ENCODE measurements around the gene PRR23E.

PRR23E gene, protein sequence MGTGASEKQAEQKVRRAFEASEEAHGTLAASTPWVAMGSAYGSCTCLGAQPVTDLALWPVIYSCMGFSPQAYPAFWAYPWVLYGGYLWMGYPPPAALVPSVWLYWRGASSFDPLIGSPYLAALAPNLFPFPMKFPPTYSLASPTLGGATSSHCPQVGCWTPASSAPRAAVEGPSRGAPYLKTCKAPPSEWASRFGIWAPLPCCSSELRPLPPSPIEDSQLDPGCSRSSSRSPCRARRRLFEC
- long read RNA-seq, donor 1 = 0 reads
- long read RNA-seq, donor 2 = 0 reads
- long read RNA-seq, donor 3 = 0 reads
- long read RNA-seq, donor 4 = 0 reads
- long read RNA-seq, donor 5 = 0 reads
- long read RNA-seq, donor 6 = 0 reads
- long read RNA-seq, donor 7 = 0 reads
- long read RNA-seq, donor 8 = 0 reads

DNA sequence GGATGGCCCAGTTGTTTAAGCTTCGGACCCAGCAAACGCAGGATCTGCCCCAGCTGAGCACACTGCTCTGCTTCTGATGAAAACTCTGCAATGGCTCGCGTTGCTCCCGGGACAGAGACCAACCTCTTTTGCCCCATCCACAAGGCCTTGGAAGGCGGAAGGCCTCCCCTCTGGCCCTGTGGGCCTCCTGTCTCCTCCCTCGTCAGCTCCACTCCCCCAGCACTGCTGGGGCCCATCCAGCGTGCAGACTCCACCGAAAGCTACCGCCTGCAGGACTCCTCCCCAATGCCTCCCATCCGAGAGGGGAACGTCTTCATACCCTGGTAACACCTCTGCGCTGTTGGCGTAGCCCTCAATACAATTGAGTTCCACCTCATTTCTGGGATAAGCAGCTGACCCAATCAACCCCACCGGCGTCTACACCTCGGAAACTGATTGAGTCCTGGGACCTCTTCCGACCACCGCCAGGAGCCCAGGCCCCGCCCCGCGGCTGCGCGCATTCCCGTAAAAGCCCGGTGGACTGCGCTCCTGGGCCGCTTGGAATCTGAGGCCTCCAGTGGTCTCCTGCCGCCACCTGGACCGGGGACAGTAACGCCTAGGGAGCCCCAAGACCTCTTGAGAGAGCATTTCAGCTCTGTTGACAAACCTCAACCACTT, at the start of gene PRR23E:
Gene PRR23E, plus strand, starts transcription at position 556 of the 657 bp plus-strand sequence. CDS start 3,555 bp downstream, outside the sequence.
- DNase-seq = no peak

DNA sequence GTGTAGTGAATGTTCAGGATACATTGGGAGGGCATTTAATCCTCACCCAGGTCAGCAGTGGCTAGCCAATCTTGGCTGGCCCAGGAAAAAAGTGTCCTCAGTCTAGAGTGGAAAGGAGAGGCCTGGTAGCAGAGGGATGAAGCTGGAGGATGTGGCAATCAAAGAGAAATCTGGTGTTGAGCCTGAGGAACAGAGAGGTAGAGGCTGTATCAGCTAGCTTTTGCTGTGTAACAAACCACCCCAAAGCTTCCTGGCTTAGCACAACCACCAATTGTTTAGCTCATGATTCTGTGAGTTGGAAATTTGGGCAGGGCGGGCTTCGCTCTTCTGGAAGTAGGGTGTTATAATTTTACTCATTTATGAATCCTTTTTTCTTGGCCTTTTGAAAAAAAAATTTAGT, 49.8 kb upstream of the PRR23E start:
- no peak for DNase-seq

DNA sequence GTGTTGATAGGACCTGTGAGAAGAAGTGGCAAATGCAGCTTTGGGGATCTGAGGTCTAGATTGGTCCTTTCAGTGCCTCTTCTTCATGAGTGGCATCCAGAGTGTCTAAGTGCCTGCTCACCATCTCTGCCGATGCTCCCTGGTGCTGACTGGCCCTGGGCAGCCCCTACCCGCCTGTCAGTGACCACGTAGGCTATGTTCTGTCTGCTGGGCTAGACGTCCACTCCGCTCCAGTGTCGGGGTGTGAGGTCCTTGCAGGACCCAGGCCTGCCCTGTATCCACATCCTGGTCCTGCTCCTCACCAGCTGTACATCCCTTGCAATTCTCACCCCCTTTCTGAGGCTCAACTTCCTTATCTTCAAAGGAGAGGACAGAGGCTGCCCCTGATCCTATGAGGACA, 48.3 kb upstream of the PRR23E start:
- DNase-seq = no peak

DNA sequence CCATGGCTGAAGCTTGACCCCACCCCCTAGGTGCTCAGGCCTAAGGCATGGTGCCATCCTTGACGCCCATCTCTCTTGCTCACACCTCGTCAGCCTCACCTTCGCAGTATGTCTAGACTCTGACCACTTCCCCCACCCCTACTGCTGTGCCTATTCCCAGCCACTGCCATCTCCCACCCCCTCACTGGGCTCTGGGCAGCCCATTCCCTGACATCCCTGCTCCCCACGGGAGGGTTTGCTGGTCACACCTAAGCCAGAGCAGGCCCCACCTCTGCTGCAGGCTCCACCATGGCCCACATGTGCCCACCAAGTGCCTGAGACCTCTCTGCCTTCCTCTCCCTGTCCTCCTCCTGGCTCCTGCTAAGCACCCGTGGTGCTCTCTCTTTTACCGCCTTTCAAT, 47.7 kb upstream of the PRR23E start:
- no peak for DNase-seq

DNA sequence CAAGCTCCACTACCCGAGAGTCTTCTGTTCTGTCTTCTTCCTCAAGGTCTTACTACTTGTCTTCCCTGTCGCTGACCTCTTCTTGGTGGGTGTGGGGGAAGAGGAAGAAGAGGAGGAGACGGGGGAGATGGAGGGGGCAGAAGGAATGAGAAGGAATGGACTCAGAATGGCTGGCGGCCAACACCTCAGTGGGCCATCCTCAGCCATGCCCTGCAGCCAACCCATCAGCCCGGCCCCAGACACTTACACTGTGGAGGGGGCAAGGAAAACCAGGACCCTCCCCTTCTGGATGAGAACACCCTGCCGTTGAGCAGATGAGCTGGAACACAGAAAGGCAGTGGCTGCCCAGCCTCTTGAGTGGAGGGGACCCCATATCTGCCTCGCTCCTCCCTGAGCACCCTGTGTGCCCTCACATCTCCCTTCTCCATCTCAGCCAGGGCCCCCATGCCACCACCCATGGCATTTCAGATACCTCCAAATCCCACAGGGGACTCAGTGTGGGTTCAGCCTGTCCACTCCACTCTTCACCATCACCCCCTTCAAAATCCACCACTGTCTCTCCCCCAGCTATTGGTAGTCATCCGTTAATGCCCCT, 45.5 kb upstream of the PRR23E start:
- no peak for DNase-seq

DNA sequence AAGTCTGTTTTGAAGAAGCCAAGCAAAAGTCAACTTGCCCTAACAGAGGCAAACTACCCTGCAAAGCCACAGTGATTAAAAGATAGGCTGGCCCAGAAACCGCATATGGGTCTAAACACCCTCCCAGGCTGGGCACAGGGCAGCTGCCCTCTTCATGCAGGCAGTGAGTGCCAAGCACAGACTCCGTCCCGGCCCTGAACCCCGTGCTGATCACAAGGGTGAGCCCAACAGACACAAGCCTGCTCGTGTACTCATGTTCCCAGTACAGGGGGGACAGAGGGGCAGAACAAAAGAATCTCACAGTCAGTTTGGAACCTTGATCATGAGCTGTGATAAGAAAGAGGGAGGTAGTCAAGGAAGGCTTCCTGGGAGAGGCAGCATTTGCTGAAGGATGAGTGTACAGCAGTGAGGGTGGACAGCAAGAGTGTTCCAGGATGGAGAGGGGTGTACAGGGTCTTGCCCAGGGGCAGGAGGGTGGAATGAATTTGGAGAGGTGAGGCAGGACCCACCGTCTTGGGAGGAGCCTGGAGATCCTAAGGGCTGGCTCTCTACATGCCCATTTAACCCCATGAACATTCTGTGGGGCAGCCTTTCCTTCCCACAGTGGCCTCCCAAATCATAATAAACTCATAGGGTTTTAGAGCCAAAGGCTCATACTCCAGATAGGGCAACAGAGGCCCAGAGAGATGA, 43.2 kb upstream of the PRR23E start:
- DNase-seq = no peak

DNA sequence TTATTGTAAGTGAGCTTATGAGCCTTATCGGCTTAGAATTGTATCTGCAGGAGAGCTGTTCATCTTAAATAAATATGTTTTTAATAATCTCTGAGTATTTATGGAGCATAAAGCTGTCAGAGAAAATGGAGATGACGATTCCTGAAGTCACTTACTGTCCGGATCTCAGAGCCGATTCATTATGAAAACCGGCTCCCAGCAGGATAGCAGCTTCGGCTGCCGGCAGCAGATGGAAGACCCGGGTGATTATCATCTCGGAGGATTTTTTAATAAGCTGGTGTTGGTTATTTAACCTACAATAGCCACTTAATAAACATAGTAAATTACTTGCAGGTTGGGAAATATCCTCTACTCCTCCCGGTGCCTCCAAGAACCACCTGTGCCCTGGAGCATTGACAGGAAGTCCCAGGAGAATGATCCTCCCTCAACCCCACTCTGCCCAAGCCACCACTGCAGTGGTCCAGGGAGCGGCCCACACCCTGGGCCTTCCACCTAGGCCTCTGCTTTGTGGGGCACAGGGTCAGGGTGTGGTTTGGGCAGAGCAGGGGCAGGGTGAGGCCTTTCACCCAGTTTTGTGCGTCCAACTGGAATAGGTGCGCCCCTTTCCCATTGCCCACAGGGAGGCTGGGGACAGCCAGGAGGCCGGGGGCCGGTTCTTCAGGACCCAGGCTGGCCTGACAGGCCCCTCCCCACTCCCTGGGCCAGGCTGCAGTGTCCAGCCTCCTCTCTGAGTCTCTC, 42.2 kb upstream of the PRR23E start:
- no peak for DNase-seq

DNA sequence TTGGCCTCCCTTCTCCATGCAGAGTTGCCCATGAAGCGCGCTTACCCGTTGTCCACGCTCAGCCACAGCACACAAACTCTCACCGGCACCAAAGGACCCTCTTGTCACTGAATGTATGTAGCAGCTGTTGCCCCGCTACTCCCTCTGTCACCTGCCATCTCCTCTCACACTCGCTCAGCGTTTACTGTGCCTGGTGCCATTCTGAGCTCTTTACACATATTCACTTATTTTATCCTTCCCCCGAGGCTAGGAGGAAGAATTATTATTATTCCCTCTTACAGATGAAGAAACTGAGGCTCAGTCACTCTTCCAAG, 41.7 kb upstream of the PRR23E start:
- DNase-seq = no peak

DNA sequence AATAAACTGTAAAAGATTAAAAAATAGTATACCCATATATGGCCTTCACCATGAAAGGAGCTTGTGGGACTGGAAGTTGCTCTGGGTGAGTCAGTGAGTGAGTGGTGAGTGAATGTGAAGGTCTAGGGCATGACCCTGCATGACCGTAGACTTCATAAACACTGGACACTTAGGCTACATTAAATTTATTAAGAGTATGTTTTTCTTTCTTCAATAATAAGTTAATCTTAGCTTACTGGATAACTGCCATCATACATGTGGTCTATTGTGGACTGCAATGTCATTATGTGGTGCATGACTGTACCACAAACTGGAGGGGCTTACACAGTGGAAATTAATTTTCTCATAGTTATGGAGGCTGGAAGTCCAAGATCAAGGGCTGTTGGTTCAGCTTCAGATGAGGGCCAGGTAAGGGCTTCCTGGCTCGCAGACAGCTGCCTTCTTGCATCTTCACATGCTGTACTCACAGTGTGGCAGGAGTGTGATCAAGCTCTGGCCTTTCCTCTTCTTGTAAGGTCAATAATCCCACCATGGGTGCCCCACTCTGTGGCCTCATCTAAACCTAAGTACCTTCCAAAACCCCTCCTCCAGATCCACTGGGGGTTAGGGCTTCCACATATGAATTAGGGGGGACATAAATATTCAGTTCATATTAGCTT, 40.8 kb upstream of the PRR23E start:
- no peak for DNase-seq

DNA sequence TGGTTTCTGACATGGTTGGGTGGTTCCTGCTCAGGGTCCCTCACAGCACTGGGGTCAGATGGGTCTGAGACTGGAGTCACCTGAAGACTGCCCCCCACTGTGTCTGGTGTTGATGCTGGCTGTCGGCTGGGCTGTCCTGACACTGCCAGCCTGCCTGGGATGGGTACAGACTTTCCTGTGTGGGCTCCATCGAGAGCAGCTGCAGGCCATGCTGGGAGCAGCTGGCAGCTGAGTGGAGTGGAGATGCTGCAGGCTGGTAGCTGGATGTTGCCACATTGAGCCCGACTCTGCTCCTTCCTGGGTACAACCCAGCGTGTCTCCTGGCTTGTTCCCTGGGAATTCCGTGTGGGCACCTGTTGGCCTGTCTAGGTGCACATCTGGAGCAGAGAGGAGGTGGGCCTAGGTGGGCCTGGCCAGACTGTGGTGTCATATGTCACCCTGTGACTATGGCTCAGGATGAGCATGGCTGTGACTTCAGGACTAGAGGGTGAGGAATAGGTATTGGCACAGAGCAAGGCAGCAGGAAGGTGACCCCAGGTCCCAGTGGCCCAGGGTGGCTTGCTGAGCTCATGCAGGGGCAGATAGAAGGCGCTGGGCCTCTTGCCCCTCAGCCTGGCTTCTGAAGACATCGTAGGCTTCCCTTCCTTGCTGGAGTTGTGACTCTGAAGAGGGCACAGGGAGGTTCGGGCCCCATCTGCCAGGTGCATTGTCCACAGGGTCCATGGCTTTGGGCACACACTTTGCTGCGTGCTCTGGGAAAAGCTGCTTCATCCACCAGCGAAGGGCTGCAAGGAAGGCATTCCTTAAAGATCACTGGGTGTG, 40.0 kb upstream of the PRR23E start:
- no peak for DNase-seq

DNA sequence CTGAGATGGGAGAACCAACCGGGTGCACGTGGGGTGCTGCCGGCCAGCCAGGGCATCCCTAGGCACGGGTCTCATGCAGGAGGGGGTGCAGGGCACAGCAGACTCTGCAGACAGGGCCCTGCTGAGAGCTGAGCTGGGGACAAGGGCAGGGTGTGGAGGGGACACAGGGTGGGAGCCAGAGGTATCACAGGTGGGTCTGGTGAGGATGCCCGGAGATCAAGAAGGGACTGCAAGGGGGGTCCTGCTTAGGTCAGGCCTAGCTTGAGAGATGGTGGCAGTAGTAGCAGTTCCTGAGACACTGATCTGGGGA, 39.5 kb upstream of the PRR23E start:
- DNase-seq = no peak

DNA sequence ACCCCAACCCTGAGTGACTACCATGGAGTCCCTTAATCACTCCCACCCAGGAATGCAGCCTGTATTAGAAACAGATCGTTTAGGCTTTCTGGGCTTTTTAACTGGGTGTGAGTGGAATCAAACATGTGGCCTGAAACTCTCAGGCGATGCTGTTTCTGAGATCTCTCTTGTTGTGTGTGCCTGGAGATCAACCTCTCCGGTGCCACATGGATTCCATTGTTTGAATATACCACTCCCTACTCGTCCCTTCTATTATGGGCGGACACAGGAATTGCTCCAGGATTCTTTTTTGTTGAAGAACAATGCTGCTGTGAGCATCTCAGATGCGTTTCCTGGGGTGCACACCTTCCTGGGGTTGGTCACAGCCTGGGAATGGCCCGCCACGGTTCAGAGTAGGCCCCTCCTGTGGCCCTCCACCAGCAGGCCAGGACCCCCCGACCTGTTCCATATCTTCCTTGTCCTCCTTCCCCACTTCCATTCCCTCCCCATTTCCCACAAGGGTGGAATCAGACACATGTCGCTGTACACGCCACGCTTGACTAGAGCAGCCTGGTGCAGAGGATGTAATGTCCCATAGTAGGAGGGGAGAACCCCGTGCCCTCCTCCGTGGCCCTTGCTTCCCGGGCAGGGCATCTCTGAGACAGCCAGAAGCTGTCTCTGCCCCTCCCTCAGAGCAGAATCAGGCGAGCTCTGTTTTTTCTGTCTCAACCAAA, 36.4 kb upstream of the PRR23E start:
- peak; percentile 32 for DNase-seq

DNA sequence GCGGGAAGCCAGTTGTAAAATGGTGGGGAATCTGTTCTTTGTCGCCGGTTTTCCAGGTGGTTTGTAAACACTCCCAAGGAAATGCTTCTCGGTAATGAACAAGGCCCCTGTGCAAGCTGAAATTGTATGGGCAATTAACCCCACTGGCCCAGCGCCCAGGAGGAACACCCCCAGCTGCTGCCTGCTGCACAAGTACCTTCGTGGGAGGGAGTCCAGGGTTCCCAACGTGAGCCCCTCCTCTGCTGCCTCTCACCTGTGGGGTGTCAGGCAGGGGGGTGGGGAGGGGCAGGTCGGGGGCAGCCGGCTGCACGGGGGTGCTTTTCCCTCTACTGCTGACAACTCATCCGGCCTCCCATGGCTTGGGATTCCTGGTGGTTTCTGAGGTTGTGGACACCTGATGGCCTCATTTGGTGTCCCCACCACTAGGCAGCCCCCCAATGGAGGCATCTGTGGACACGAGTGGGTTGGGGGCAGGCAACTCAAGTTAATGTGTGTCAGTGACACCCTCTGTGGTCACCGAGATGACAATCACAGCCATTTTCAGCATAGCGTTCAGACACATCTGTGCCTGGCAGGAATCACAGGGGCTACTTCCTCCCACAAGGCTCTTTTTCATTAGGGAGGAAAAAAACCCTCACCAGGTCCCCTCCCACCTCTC, 35.6 kb upstream of the PRR23E start:
- DNase-seq = no peak

DNA sequence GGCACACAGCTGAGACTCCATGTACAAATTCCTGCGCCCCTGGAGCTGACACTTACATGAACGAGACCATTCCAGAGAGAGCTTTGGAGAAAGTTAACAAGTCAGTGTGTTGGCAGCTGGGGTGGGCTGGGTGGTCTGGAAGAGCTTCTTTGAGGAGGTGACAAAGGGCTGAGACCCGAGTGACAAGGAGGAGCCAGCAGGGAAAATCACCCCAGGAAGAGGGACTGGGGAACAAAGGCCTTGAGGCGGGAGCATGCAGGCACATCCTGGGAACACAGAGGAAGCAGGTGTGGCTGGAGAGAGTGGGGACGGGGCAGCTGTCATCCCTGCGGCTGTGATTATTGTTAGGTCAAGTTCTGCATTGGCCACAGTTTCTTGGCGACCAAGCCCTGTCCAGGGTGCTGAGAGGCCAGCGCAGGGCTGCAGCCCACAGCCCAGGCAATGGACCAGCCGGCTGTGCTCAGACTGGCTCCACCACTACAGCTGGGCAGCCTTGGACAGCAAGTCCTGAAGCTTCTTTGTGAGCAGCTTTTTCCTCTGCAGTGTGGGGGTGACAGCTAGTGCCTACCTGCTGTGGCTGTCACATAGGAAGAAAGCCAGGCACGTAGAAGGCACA, 34.2 kb upstream of the PRR23E start:
- DNase-seq = no peak

DNA sequence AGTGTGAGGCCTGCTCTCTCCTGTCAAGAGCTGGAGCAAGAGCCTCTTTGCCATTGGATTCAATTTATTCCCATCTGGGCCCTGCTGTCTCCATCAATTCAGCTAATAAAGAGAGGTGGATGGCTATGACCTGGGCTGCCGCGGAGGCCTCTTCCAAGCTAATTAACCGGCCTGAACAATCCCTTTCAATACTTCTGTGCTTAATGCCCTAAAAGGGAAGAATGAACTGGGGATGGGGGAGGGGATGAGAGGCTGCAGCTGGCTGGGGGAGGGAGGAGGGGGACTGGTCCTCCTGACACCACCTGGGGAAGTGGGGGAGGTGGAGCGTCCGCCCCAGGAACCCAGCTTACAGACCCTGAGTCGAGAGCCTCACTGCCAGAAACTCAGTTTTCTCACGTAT, 33.4 kb upstream of the PRR23E start:
- DNase-seq = no peak

DNA sequence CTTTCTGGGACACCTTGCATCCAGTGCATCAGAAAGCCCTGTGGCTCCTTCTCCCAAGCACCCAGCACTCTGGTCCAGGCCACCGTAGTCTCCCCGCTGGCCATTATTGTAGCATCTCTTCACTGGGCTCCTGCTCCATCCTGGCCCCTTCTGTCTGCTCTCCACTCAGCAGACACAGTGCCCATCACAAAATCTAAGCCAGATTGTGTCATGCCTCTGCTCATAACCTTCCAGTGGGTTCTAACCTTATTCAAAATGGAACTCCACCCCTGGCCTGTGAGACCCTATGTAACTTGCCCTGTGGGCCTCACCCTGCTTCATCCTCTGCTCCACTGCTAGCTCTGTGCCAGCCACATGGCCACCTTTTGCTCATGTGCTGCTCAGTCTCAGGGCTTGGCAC, 31.7 kb upstream of the PRR23E start:
- DNase-seq = no peak

DNA sequence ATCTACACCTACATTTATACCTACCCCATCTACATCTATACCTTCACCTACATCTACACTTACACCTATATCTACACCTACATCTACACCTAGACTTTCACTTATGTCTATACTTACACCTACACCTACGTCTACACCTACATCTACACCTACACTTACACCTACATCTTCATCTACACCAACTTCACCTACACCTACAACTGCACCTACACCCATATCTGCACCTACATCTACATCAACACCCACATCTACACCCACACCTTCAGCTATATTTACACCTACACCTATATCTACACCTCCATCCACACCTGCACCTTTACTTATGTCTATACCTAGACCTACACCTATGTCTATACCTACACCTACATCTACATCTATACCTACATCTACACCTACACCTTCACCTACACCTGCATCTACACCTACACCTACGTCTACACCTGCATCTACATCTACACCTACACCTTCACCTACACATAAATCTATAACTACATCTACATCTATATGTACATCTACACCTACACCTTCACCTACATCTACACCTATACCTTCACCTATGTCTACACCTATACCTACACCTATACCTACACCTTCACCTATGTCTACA, 30.9 kb upstream of the PRR23E start:
- no peak for DNase-seq

DNA sequence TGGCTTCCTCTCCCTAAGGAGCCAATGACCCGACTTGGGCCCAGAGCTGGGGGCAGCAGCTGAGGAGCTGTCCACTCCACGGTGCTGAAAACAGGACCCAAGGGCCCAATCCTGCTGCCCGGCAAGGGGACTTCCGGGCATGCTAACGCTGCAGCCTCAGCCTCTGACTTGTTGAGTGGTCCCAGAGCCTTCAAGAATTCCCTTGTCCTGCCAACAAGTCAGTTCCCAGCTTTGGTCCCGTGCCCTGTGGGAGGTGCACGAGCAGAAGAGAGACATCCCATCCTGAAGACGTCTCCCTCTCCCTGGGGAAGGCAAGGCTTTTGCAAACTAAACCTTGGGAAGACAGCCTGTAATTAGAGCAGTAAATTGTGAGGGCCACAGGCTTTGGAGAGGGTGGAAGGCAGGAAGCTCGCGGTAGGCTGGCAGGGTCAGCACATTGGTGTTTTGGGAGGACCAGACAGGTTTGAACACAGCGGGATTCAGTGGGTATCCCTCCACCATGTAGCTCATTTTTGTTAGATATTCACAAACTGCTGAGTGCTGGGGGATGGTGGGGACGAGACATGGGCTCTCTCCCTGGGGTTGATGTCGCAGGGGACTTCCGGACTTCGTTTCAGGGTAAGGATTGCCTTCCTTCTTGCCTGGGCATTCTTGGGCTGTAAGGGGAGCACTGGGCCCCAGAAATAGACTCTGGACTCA, 29.8 kb upstream of the PRR23E start:
- peak; percentile 43 for DNase-seq

All from right kidney (tissue), 9 donors.